ENCODE data around the gene KCNIP4. TPM values are rescaled to one million over a fixed set of nuclear protein-coding genes. Genes with fewer than 3 reads are reported as not detected.

Gene KCNIP4
- total and polyA plus RNA-seq, 2 of the 4 experiments (the other 2 are of a cell fraction): not detected

GRCh38 chr4:21605006-21605405 is 343.6 kb downstream of the KCNIP4 start:
- no peak overlapping the region for H2AK5ac ChIP-seq (ENCODE audit: low read depth, low read length)
- H3K4me3 ChIP-seq (ENCODE audit: insufficient read depth, low read depth, low read length): no peak overlapping the region
- no peak overlapping the region for H3K14ac ChIP-seq (replicated peaks; ENCODE audit: low read depth, low read length)
- H3K27ac ChIP-seq (ENCODE audit: insufficient read depth, low read length): no peak overlapping the region
- H3K36me3 ChIP-seq (ENCODE audit: control insufficient read depth, insufficient read depth, low read length): no peaks in the 10 kb centered on the region
- no peak overlapping the region for H2BK20ac ChIP-seq (ENCODE audit: low read depth, low read length)
- H3K23ac ChIP-seq (ENCODE audit: low read depth, low read length): no peak overlapping the region
- H2BK5ac ChIP-seq (ENCODE audit: low read depth, low read length, poor library complexity, severe bottlenecking): no peak overlapping the region
- no peaks in the 10 kb centered on the region for H3K4me1 ChIP-seq (ENCODE audit: control insufficient read depth, insufficient read depth, low read length)
- dilution Hi-C loops (cut with HindIII; ENCODE audit: low sequenced_read_pairs, unreplicated experiment): no loop called here
- H2BK120ac ChIP-seq (ENCODE audit: low read depth, low read length): no peak overlapping the region
- H4K8ac ChIP-seq (ENCODE audit: low read depth in 2 of 2, low read length in 2 of 2): no peak overlapping the region
- no peaks in the 10 kb centered on the region for H3K9me1 ChIP-seq (ENCODE audit: insufficient read depth, low read length)
- no peak overlapping the region for H2AK9ac ChIP-seq (replicated peaks; ENCODE audit: low read depth, low read length, poor library complexity)
- no peaks in the 10 kb centered on the region for H3K27me3 ChIP-seq (ENCODE audit: control insufficient read depth, insufficient read depth, low read length)
- POLR2A ChIA-PET (ENCODE audit: unreplicated experiment): no interaction called here
- H3K56ac ChIP-seq (ENCODE audit: extremely low read depth, insufficient read depth, low read length): no peak overlapping the region
- H3K9ac ChIP-seq (ENCODE audit: low read depth, low read length): no peak overlapping the region
- H3K9me3 ChIP-seq (ENCODE audit: control insufficient read depth, insufficient read depth, low read length): peaks cover 5% of the 10 kb centered on the region
- no peak overlapping the region for H4K91ac ChIP-seq (ENCODE audit: insufficient read depth, low read depth, low read length)
- DNase-seq: no peak
- H2BK15ac ChIP-seq (ENCODE audit: low read depth, low read length): no peak overlapping the region
- CTCF ChIA-PET: no interaction called here
- no peak overlapping the region for H3K18ac ChIP-seq (ENCODE audit: low read depth, low read length)
- H4K20me1 ChIP-seq (ENCODE audit: insufficient read depth, low read length): no peaks in the 10 kb centered on the region
- no peak overlapping the region for H3K4ac ChIP-seq (ENCODE audit: low read depth, low read length)
- no peak overlapping the region for H4K5ac ChIP-seq (ENCODE audit: low read depth, low read length)
- no peak for ATAC-seq (ENCODE audit: low read depth)
- no peak for TF ChIP-seq CEBPB (IDR thresholded peaks at IDR 0.05; ENCODE audit: low read depth, low read length)
- no TSS peak for BruUV-seq (replicated peaks)
- H3K4me2 ChIP-seq (ENCODE audit: low read depth, low read length): no peak overlapping the region
- no peaks in the 10 kb centered on the region for H3K79me1 ChIP-seq (ENCODE audit: low read depth in 1 of 2, low read length in 2 of 2)
- 61% methylated on average over 2 of the region's 3 CpGs; no CpG with 5 or more reads in 1 of the 2 experiments for WGBS, 2 experiments (ENCODE audit: extremely low coverage in 2 of 2, insufficient read length in 1 of 2)
- in situ Hi-C loops (cut with MboI; ENCODE audit: low sequenced_read_pairs): no loop called here
- intact Hi-C loops (cut with micrococcal nuclease): no loop called here
- no peak overlapping the region for H2AFZ ChIP-seq (replicated peaks; ENCODE audit: low read length, poor library complexity)
